Fibroblast of lung (primary cell): Measurements from ENCODE around the gene HSPBAP1.

Source experiments
- EZH2 ChIP-seq: IDR thresholded peaks from 2 replicates; pipeline ENCODE4 v1.5.1; 2012; ENCODE audit warnings: low read length, control low read depth, mild to moderate bottlenecking; ENCODE audit errors: missing control alignments
- TF ChIP-seq, protein P1 (sequence below), 2 donors: IDR thresholded peaks in 1 of 2; conservative IDR thresholded peaks in 1 of 2; 1 replicate in 1 of 2; 2 replicates in 1 of 2; pipeline ENCODE4 v1.5.1; 2011 to 2012; ENCODE audit warnings: low read length in 2 of 2, control low read depth in 1 of 2, inconsistent platforms in 1 of 2, low read depth in 1 of 2, mild to moderate bottlenecking in 1 of 2

DNA sequence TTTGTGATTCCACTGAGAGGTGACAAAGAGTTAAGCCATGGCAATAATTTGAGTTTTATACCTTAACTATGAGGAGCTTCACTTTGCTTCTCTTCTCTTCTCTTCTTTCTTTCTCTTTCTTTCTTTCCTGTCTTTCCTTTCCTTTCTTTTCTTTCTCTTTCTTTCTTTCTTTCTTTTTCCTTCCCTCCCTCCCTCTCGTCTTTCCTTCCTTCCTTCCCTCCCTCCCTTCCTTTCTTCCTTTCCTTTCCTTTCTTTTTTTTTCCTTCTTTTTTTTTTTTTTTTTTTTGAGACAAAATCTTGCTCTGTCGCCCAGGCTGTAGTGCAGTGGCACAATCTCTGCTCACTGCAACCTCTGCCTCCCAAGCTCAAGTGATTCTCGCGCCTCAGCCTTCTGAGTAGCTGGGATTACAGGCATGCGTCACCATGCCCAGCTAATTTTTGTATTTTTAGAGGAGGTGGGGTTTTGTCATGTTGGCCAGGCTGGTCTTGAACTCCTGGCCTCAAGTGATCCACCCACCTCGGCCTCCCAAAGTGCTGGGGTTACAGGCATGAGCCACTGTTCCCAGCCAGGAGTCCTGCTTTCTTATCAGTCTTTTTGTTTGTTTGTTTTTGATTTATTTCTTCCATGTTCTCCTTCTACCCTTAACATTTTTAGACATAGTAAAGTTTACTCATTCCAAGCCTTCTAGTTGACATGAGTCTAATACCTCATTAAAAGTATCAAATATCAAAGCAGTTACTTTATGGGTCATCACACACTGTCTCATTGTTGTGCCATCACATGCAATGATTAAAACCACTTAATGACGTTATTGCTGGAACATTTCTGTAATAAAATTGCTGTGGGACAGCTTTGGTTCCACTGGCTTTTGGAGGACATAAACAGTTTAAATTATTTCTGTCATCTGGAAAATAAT, 31.1 kb upstream of the HSPBAP1 start:
- TF ChIP-seq, protein P1, sequence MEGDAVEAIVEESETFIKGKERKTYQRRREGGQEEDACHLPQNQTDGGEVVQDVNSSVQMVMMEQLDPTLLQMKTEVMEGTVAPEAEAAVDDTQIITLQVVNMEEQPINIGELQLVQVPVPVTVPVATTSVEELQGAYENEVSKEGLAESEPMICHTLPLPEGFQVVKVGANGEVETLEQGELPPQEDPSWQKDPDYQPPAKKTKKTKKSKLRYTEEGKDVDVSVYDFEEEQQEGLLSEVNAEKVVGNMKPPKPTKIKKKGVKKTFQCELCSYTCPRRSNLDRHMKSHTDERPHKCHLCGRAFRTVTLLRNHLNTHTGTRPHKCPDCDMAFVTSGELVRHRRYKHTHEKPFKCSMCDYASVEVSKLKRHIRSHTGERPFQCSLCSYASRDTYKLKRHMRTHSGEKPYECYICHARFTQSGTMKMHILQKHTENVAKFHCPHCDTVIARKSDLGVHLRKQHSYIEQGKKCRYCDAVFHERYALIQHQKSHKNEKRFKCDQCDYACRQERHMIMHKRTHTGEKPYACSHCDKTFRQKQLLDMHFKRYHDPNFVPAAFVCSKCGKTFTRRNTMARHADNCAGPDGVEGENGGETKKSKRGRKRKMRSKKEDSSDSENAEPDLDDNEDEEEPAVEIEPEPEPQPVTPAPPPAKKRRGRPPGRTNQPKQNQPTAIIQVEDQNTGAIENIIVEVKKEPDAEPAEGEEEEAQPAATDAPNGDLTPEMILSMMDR (conservative IDR thresholded peaks at IDR 0.05 in 1 of 2, IDR thresholded peaks at IDR 0.05 in 1 of 2; ENCODE audit: low read depth in 1 of 2, low read length in 2 of 2) = no peak
- TF ChIP-seq EZH2 = no peak
